Stimulated activated effector memory CD8-positive, alpha-beta T cell treated with anti-CD3 and anti-CD28 coated beads, Interleukin-12 subunit alpha, Interleukin-12 subunit beta, amount 100 ng/mL, for 72 hours (primary cell): ENCODE data around the gene HBP1.

Experiments
- ATAC-seq: fragments of 150-1000 bp; cut with Tn5 transposase; 2 replicates; pipeline ENCODE4 v1.10.0; 2021
- DNase-seq, 2 donors: peaks; one replicate each; pipeline ENCODE4 v3.0.0; 2021 to 2022; ENCODE audit warnings: low spot score in 2 of 2
- H3K27ac Mint-ChIP-seq: one replicate; pipeline ENCODE4 v1.8.0; 2022; ENCODE audit warnings: mild to moderate bottlenecking, mixed read lengths
- H3K36me3 Mint-ChIP-seq: one replicate; pipeline ENCODE4 v1.8.0; 2022; ENCODE audit warnings: mild to moderate bottlenecking, mixed read lengths
- H3K4me1 Mint-ChIP-seq: one replicate; pipeline ENCODE4 v1.8.0; 2022; ENCODE audit warnings: mixed read lengths
- H3K4me3 Mint-ChIP-seq: one replicate; pipeline ENCODE4 v1.8.0; 2022; ENCODE audit warnings: mild to moderate bottlenecking, mixed read lengths
- H3K9me3 Mint-ChIP-seq: one replicate; pipeline ENCODE4 v1.8.0; 2022; ENCODE audit warnings: mixed read lengths

HBP1 gene

DNA sequence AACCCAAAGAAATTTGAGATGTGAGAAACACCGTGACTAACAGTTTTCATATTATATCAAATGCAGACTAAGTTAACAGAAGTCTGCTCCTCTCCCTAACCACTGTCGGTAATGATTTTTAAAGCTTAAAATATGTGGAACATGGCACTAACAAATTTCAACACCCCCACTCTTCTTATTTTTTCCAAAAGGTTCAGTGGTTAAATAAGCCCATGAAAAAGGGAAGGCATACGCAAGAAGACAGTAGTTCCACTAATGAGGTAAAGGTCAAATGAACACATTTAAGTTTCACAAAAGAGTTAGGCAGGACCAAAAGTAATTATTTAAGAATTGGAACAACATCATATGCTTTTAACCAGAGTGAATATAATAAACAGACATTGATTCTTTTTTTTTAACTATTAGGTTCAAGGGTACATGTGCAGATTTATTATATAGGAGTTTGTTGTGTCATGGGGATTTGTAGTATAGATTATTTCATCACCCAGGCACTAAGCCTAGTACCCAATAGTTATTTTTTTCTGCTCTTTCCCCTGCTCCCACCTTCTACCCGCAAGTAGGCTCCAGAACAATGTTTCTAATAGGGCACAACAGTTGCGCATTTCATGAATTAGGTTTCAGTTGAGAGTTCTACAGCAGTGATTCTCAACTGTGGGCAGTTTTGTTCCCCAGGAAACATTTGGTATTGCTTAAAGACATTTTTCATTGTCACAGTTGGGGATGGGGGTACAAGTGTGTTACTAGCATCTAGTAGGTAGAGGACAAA is 79.9 kb downstream of the HBP1 start:
- Mint-ChIP-seq H3K36me3 (peaks cover 40% of the 10 kb centered on the region), H3K4me3 (no peak overlapping the region), H3K27ac (no peak overlapping the region), H3K9me3 (no peaks in the 10 kb centered on the region), H3K4me1 (no peaks in the 10 kb centered on the region)
- ATAC-seq, result no peak
- no peak for DNase-seq

DNA sequence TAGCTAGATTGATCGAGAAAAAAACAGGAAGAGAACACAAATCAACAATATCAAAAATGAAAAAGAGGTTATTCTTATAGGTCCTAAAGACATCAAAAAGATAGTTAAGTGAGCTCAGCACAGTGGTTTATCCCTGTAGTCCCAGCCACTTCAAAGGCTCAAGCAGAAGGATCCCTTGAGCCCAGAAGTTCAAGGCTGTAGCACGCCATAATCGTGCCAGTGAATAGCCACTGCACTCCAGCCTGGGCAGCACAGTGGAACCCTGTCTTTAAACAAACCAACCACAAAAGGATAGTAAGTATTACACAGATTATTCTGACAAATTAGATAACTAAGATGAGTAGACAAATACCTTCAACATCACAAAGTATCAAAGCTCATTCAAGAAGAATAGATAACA is 83.2 kb downstream of the HBP1 start:
- ATAC-seq, result no peak
- Mint-ChIP-seq H3K27ac (no peak overlapping the region), H3K9me3 (no peaks in the 10 kb centered on the region)

More for the DNA sequence above, 83.2 kb downstream of the HBP1 start:
- Mint-ChIP-seq H3K4me1 (no peaks in the 10 kb centered on the region), H3K36me3 (peaks cover 22% of the 10 kb centered on the region), H3K4me3 (no peak overlapping the region)
- DNase-seq, result no peak
